ENCODE results near the gene CARD11.
"Not testable (repeated sequence)": the region's sequence is repeated elsewhere in the genome, so short reads cannot be mapped to it uniquely, and the experiment has no call there.

CARD11 gene

GRCh38 chr7:3034591-3035150 is 9.0 kb downstream of the CARD11 start:
- no peaks in the 10 kb centered on the region for H3K27me3 ChIP-seq (ENCODE audit: insufficient read depth, low read length)
- no peak overlapping the region for H3K27ac ChIP-seq (ENCODE audit: low read depth, low read length)
- no peak overlapping the region for H3K9ac ChIP-seq (ENCODE audit: low read depth, low read length)
- 95% methylated on average over 26 of the region's 26 CpGs for WGBS
- no peaks in the 10 kb centered on the region for H3K9me3 ChIP-seq (ENCODE audit: insufficient read depth, low read depth, low read length)
- H3K36me3 ChIP-seq (ENCODE audit: insufficient read depth, low read length): no peaks in the 10 kb centered on the region
- H3K4me3 ChIP-seq (ENCODE audit: low read length): no peak overlapping the region
- no peaks in the 10 kb centered on the region for H3K4me1 ChIP-seq (ENCODE audit: insufficient read depth, low read length)

- no peaks in the 10 kb centered on the region for H3K36me3 ChIP-seq (ENCODE audit: insufficient read depth, low read length)
- peaks cover 4% of the 10 kb centered on the region; the same call in 1 of the 2 replicates for H3K4me1 ChIP-seq (ENCODE audit: insufficient read depth, low read length)
- no peak overlapping the region for H3K4me3 ChIP-seq (ENCODE audit: low read length)
- WGBS: 87% methylated on average over 12 of the region's 12 CpGs
- no peak overlapping the region for H3K27ac ChIP-seq (ENCODE audit: low read depth, low read length)
- no peaks in the 10 kb centered on the region for H3K9me3 ChIP-seq (ENCODE audit: insufficient read depth, low read depth, low read length)
- no peak overlapping the region for H3K9ac ChIP-seq (ENCODE audit: low read depth, low read length)
- no peaks in the 10 kb centered on the region for H3K27me3 ChIP-seq (ENCODE audit: insufficient read depth, low read length)
Observed at GRCh38 chr7:3033581-3033980, 10.1 kb downstream of the CARD11 start.

- Histone ChIP-seq H3K27ac (ENCODE audit: low read depth, low read length) (no peak overlapping the region), H3K4me1 (ENCODE audit: insufficient read depth, low read length) (peaks cover 6% of the 10 kb centered on the region; the same call in 1 of the 2 replicates), H3K4me3 (ENCODE audit: low read length) (no peak overlapping the region), H3K27me3 (ENCODE audit: insufficient read depth, low read length) (no peaks in the 10 kb centered on the region), H3K9me3 (ENCODE audit: insufficient read depth, low read depth, low read length) (no peaks in the 10 kb centered on the region), H3K9ac (ENCODE audit: low read depth, low read length) (no peak overlapping the region), H3K36me3 (ENCODE audit: insufficient read depth, low read length) (no peaks in the 10 kb centered on the region)
- 81% methylated on average over 7 of the region's 7 CpGs for WGBS
Observed at GRCh38 chr7:3033136-3033535, 10.5 kb downstream of the CARD11 start.

GRCh38 chr7:3032256-3032655 is 11.4 kb downstream of the CARD11 start:
- 84% methylated on average over 4 of the region's 4 CpGs for WGBS
- Histone ChIP-seq H3K4me1 (ENCODE audit: insufficient read depth, low read length) (peaks cover 9% of the 10 kb centered on the region; the same call in 1 of the 2 replicates), H3K9me3 (ENCODE audit: insufficient read depth, low read depth, low read length) (no peaks in the 10 kb centered on the region), H3K27me3 (ENCODE audit: insufficient read depth, low read length) (no peaks in the 10 kb centered on the region), H3K9ac (ENCODE audit: low read depth, low read length) (no peak overlapping the region), H3K36me3 (ENCODE audit: insufficient read depth, low read length) (no peaks in the 10 kb centered on the region), H3K4me3 (ENCODE audit: low read length) (no peak overlapping the region), H3K27ac (ENCODE audit: low read depth, low read length) (no peak overlapping the region)

GRCh38 chr7:3029138-3029537 is 14.5 kb downstream of the CARD11 start:
- 62% methylated on average over 9 of the region's 9 CpGs for WGBS
- no peaks in the 10 kb centered on the region for H3K36me3 ChIP-seq (ENCODE audit: insufficient read depth, low read length)
- peaks cover 9% of the 10 kb centered on the region; the same call in 1 of the 2 replicates for H3K4me1 ChIP-seq (ENCODE audit: insufficient read depth, low read length)
- H3K9ac ChIP-seq (ENCODE audit: low read depth, low read length): no peak overlapping the region
- H3K27me3 ChIP-seq (ENCODE audit: insufficient read depth, low read length): no peaks in the 10 kb centered on the region
- H3K9me3 ChIP-seq (ENCODE audit: insufficient read depth, low read depth, low read length): peaks cover 7% of the 10 kb centered on the region; the same call in 1 of the 2 replicates
- no peak overlapping the region for H3K4me3 ChIP-seq (ENCODE audit: low read length)
- H3K27ac ChIP-seq (ENCODE audit: low read depth, low read length): peak overlapping the region; percentile 68

GRCh38 chr7:3028758-3029093 is 14.9 kb downstream of the CARD11 start:
- Histone ChIP-seq H3K9me3 (ENCODE audit: insufficient read depth, low read depth, low read length) (peaks cover 7% of the 10 kb centered on the region; the same call in 1 of the 2 replicates), H3K4me3 (ENCODE audit: low read length) (no peak overlapping the region), H3K9ac (ENCODE audit: low read depth, low read length) (no peak overlapping the region), H3K27me3 (ENCODE audit: insufficient read depth, low read length) (no peaks in the 10 kb centered on the region), H3K4me1 (ENCODE audit: insufficient read depth, low read length) (peaks cover 9% of the 10 kb centered on the region; the same call in 1 of the 2 replicates), H3K36me3 (ENCODE audit: insufficient read depth, low read length) (no peaks in the 10 kb centered on the region), H3K27ac (ENCODE audit: low read depth, low read length) (peak overlapping the region; percentile 68)
- WGBS: 81% methylated on average over 5 of the region's 5 CpGs

GRCh38 chr7:3028071-3028757 is 15.5 kb downstream of the CARD11 start:
- 63% methylated on average over 14 of the region's 14 CpGs for WGBS
- no peak overlapping the region for H3K9ac ChIP-seq (ENCODE audit: low read depth, low read length)
- no peaks in the 10 kb centered on the region for H3K27me3 ChIP-seq (ENCODE audit: insufficient read depth, low read length)
- peaks cover 9% of the 10 kb centered on the region; the same call in 1 of the 2 replicates for H3K4me1 ChIP-seq (ENCODE audit: insufficient read depth, low read length)
- peak overlapping the region; percentile 68; the same call in 1 of the 2 replicates for H3K27ac ChIP-seq (ENCODE audit: low read depth, low read length)
- peaks cover 7% of the 10 kb centered on the region; the same call in 1 of the 2 replicates for H3K9me3 ChIP-seq (ENCODE audit: insufficient read depth, low read depth, low read length)
- H3K36me3 ChIP-seq (ENCODE audit: insufficient read depth, low read length): no peaks in the 10 kb centered on the region
- H3K4me3 ChIP-seq (ENCODE audit: low read length): no peak overlapping the region

- Histone ChIP-seq H3K9ac (ENCODE audit: low read depth, low read length) (no peak overlapping the region), H3K4me3 (ENCODE audit: low read length) (no peak overlapping the region), H3K27ac (ENCODE audit: low read depth, low read length) (no peak overlapping the region), H3K9me3 (ENCODE audit: insufficient read depth, low read depth, low read length) (peaks cover 7% of the 10 kb centered on the region; the same call in 1 of the 2 replicates), H3K4me1 (ENCODE audit: insufficient read depth, low read length) (peaks cover 9% of the 10 kb centered on the region; the same call in 1 of the 2 replicates), H3K27me3 (ENCODE audit: insufficient read depth, low read length) (no peaks in the 10 kb centered on the region), H3K36me3 (ENCODE audit: insufficient read depth, low read length) (no peaks in the 10 kb centered on the region)
- 93% methylated on average over 20 of the region's 20 CpGs for WGBS
Observed at GRCh38 chr7:3027005-3027845, 16.4 kb downstream of the CARD11 start.

- H3K9ac ChIP-seq (ENCODE audit: low read depth, low read length): no peak overlapping the region
- H3K4me3 ChIP-seq (ENCODE audit: low read length): no peak overlapping the region
- no peak overlapping the region for H3K27ac ChIP-seq (ENCODE audit: low read depth, low read length)
- H3K36me3 ChIP-seq (ENCODE audit: insufficient read depth, low read length): no peaks in the 10 kb centered on the region
- H3K9me3 ChIP-seq (ENCODE audit: insufficient read depth, low read depth, low read length): peaks cover 10% of the 10 kb centered on the region; the same call in 1 of the 2 replicates
- WGBS: 96% methylated on average over 2 of the region's 3 CpGs
- H3K27me3 ChIP-seq (ENCODE audit: insufficient read depth, low read length): no peaks in the 10 kb centered on the region
- H3K4me1 ChIP-seq (ENCODE audit: insufficient read depth, low read length): peaks cover 9% of the 10 kb centered on the region; the same call in 1 of the 2 replicates
Observed at GRCh38 chr7:3025616-3026015, 18.1 kb downstream of the CARD11 start.

GRCh38 chr7:3021825-3022224 is 21.8 kb downstream of the CARD11 start:
- H3K27me3 ChIP-seq (ENCODE audit: insufficient read depth, low read length): no peaks in the 10 kb centered on the region
- peaks cover 13% of the 10 kb centered on the region; the same call in 1 of the 2 replicates for H3K9me3 ChIP-seq (ENCODE audit: insufficient read depth, low read depth, low read length)
- no peaks in the 10 kb centered on the region for H3K36me3 ChIP-seq (ENCODE audit: insufficient read depth, low read length)
- no peak overlapping the region for H3K4me3 ChIP-seq (ENCODE audit: low read length)
- no peaks in the 10 kb centered on the region for H3K4me1 ChIP-seq (ENCODE audit: insufficient read depth, low read length)
- 100% methylated on average over 1 of the region's 2 CpGs for WGBS
- no peak overlapping the region for H3K9ac ChIP-seq (ENCODE audit: low read depth, low read length)
- H3K27ac ChIP-seq (ENCODE audit: low read depth, low read length): no peak overlapping the region

- peaks cover 13% of the 10 kb centered on the region; the same call in 1 of the 2 replicates for H3K9me3 ChIP-seq (ENCODE audit: insufficient read depth, low read depth, low read length)
- not testable (repeated sequence) for H3K27ac ChIP-seq (ENCODE audit: low read depth, low read length); H3K27me3 ChIP-seq (ENCODE audit: insufficient read depth, low read length); H3K4me3 ChIP-seq (ENCODE audit: low read length); H3K4me1 ChIP-seq (ENCODE audit: insufficient read depth, low read length); H3K36me3 ChIP-seq (ENCODE audit: insufficient read depth, low read length); H3K9ac ChIP-seq (ENCODE audit: low read depth, low read length)
- WGBS: 96% methylated on average over 8 of the region's 8 CpGs
Observed at GRCh38 chr7:3021224-3021623, 22.4 kb downstream of the CARD11 start.

Measured in HUES64 (cell line).